Stimulated activated CD4-positive, alpha-beta T cell treated with anti-CD3 and anti-CD28 coated beads, Interleukin-2, amount 100 ng/mL, for 24 hours (primary cell): Measurements from ENCODE around the gene TNS3.
"Not testable (repeated sequence)": the region's sequence is repeated elsewhere in the genome, so short reads cannot be mapped to it uniquely, and the experiment has no call there.

ENCODE experiments used
- DNase-seq, 2 donors: peaks; one replicate each; pipeline ENCODE4 v3.0.0-alpha.2; 2020

The TNS3 gene

DNA sequence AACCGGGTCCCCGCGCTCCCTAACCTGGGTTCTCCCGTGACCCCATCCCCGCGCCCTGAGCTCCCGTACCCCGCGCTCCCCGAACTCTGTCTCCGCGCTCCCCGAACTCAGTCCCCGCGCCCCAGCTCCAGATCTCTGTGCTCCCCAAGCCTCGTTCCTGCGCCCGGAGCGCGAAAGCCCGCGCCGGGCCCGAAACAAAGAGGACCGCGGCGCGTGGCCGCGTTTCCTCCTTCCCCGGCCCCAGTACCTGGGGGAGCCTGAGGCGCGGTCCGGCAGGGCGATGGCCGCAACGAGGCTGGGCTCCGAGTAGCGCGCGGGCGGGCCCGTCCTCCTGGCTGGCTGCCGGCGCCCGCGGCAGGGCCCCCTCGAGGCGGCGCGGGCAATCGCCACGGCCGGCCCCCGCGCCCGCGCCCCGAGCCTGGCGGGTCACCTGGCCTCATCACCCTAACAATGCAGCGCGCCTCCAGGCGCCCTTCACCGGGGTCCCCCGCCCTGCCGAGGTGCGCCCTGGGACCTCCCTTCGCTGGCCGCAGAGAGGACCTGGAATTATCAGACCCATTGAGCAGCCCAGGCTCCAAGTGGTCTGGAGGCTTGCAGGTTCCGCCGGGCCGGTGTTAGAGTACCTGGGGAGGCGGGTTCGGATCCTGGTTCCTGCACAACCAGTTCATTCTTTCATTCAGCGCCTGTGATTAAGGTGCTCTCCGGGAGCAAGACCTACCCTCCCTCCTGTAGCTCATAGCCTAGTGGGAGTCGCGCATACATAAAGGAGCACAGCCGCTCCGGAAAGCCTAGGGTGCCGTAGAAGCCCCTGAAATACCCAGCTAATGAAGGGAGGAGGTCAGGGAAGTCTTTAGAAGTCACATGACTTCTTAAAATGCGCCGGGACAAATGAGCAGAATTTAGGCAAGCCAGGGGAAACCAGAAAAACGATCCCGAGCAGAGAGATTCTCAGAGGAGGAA lies at the start of gene TNS3:
Gene TNS3, minus strand, starts transcription at position 308 of the 960 bp plus-strand sequence. CDS start 142,475 bp downstream, outside the sequence.
- DNase-seq = no peak

DNA sequence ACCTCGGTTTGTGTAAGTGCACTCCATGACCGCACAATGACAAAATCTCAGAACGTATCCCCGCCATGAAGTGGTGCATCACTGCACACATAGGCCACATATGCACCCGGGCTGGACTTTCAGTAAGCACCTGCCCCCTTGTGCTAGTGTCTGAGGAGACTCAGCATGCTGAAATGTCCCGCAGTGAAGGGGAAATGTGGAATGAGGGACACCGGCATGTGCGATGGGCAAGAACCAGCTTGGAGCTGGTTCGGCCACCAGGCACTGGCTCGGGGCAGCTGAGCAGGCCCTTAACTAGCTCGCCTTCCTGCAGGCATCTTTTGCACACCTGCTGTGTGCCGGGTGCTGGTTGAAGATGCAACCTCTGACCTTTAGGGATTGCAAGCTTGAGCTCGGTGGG lies 49.8 kb upstream of the TNS3 start:
- DNase-seq = no peak

DNA sequence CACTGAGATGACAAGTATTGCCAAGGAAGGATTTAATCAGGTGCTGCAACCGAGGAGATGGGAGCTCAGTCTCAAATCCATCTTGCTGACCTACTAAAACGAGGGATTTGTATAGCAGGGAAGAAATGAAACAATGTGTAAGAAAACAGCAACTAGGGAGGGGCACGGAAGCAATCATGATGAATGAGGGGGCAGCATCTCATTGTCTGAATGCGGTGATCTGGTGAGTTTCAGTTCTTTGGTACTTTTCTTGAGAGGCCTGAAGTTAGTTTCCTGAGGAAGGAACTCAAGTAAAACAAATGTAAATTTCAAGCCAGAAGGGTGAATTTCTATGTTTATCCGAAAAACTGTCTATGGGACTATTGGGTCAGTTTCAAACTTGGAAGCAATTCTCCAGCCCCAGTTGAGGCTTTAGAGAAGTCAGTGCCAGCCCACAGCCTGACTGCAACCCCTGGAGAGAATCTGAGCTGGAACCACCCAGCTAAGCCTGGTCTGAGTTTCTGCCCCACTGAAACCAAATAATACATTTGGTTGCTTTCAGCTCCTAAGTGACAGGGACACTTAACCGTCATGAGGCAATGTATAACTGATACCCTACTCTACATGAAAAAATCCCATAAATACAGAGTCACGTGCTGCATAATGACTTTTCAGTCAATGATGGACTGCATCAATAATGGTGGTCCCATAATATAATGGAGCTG lies 45.8 kb upstream of the TNS3 start:
- no peak for DNase-seq

GRCh38 chr7:47625861-47626715 lies 44.2 kb upstream of the TNS3 start:
- DNase-seq = no peak

- DNase-seq = no peak
Observed at GRCh38 chr7:47624689-47625088, 42.8 kb upstream of the TNS3 start.

DNA sequence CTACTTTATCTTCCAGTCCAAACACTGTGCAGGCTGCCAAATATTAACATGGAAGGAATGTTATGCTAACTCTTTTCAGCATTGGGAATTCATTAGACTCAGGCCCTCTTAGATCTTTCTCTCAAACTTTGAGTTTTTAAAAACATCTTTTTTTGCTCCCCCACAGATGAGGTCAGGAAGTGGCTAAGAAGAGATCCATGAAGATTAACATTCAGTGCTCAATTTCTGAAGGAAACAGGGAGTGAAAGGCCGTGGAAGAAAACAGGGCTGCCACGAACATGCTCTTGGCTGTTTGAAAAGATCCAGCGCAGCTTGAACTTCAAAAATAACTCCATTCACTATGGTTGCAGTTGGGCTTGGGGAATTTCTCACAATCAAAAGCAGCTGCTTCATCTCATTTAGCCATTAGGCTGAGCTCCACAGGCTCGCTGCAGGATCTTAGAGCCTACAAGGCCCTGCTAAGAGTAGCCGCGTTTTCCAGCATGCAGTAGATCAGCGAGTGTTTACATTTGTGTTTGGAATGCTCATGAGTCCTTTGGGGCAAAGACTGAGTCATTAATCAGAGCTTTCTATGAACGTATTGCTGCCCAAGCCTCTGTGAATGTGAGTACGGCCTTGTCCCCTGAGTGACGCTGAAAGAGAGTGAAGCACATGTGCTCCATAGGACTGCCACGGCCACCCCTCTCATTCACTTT lies 41.2 kb upstream of the TNS3 start:
- DNase-seq = no peak

DNA sequence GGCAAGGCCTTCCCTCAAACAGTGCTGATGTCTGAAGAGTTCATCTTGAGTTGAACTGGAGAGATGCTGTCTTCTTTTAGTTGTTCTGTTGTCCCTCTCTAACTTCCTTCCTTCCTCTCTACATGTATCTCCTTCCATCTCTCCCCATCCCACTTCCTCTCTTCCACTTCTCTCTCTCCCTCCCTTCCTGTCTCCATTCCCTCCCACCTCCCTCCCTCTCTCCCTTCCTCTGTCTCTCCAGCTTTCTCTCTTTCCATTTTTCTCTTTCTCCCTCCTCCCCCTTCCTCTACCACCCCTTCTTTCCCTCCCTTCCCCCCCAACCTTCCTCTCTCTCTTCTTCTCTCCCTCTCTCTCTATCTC lies 40.7 kb upstream of the TNS3 start:
- DNase-seq = no peak

DNA sequence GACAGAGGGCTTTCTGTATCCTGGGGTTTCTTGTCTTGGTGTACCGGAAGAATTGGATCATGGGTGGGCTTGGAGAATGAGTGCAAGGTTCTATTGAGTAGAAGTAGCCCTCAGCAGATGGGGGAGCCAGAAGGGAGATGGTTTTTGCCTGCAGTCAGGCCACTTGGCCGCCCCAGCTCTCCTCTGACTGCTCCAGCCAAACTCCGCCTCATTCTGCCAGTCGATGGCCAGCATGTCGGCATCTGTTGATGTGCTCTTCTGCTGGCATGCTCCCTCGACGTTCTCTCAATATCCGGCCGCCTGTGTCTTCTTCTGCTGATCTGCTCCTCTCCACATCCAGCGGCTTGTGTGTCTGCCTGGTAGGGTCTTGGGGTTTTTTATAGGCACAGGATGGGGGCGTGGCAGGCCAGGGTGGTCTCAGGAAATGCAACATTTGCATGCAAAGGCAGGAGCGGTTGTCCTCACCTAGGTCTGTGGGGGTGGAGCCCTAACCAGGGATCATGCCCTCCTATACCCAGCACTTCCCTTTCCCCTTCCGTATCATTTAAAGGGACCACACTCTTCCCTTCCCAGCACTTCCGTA lies 40.2 kb upstream of the TNS3 start:
- no peak for DNase-seq

DNA sequence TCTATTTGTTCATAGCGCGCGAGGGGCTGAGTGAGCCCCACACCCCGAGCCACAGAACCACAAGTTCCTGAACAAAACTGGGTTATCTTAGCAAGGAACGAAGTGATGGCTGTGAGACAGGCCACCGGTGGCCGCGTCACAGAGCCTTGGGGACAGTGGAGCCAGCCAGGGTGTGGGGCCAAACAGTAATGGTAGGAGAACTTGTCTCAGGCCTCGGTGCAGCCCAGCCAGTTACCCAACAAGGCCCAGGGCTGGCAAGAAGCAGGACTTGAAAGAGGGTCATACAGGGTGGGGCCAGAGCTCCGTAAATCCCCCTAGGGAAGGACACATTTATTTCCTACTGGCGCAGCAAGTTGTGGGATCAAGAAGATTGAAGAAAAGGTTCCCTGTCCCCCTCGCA lies 39.4 kb upstream of the TNS3 start:
- DNase-seq = no peak

- DNase-seq = no peak
Observed at GRCh38 chr7:47619806-47620205, 37.9 kb upstream of the TNS3 start.

DNA sequence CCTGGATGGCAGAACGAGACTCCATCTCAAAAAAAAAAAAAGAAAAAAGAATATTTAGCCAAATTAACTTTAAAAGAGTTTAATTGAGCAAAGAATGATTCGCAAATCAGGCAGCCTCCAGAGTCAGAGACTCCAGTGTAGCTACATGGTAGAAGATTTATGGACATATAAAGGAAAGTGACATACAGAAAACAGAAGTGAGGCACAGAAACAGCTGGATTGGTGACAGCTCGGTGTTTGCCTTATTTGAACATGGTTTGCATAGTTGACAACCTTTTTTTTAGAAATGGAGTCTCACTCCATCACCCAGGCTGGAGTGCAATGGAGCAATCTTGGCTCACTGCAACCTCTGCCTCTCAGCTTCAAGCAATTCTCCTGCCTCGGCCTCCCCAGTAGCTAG lies 35.2 kb upstream of the TNS3 start:
- DNase-seq = no peak

DNA sequence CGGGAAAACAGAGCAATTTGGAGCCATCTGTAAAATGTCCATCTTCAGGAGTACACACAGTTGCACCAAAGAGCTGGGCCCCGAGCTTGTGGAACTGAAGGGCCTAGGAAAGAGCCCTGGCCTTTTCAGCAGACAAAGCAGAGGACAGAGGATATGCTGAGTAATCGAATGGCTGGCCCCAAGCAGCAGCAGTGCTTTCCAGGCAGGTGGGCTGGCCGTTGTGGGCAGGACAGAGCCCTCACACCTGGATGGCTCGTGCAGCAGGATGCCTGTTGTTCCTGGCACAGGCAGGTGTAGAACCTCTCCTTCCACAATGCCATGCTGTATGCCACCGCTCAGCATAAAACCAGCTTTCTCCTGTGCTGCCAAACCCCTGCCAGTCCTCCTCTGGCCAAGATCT lies 32.5 kb upstream of the TNS3 start:
- no peak for DNase-seq

DNA sequence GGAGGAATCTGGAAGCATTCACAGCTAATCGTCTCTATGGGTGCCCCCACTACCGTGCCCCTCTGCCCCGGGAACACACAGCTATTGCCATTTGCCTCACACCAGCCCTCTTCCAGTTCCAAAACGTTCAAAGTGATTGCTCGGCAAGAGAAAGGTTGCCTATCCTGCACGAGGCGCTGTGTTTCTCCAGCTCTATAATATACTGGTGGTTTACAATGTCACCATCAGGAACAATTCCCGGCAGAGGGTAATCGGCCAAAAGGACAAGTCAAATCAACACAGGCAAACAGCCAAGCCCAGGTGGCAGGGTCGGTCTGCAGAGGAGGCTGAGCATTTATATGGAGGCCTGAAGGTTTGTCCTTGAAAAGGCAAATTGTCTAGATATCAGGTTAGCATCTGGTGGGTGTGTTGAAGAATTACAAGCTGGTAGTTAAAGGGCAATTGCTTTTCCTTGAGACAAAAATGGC lies 29.2 kb upstream of the TNS3 start:
- DNase-seq = no peak

DNA sequence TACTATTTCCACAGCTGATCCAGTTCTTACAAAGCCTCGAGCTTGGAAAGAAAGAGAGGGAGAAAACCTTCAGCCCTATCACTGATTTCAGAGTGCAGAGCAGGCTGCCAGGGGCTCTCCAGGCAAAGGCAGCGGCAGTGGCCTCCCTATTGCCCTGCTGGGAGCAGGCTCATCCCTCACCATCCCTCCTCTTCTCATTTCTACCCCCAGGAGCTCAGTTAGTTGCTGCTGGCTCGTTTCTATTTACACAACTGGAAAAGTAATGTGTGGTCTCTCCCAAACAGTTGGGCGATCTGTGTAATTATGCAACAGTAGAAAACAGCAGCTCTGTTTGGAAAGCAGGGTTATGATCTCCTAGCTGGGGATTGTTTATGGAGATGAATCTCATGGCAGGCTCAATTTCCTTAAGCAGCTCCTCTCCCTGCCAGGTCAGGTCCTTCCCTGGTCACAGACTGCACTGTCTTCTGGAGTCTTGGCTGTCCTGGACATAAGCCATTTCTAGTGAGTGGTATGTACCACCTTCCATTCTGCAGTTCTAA lies 28.7 kb upstream of the TNS3 start:
- DNase-seq = no peak

GRCh38 chr7:47609803-47610452 lies 28.0 kb upstream of the TNS3 start:
- no peak for DNase-seq

- DNase-seq = not testable (repeated sequence)
Observed at GRCh38 chr7:47606593-47607046, 24.7 kb upstream of the TNS3 start.

GRCh38 chr7:47605816-47606575 lies 24.1 kb upstream of the TNS3 start:
- DNase-seq = no peak

DNA sequence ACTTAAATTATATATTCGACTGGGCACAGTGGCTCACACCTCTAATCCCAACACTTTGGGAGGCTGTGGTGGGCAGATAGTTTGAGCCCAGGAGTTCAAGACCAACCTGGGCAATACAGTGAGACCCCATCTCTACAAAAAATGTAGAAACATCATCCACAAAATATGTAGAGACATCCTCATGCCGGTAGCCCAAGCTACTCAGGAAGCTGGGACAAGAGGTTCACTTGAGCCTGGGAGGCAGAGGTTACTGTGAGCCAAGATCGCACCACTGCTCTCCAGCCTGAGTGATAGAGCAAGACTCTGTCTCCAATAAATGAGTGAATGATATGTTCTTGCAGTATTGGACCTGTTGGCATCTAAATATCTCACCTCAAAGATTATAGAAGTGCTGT lies 22.6 kb upstream of the TNS3 start:
- DNase-seq = no peak

GRCh38 chr7:47603514-47604255 lies 21.8 kb upstream of the TNS3 start:
- not testable (repeated sequence) for DNase-seq
